ENCODE data around the gene GNAO1. TPM values are rescaled to one million over a fixed set of nuclear protein-coding genes. Genes with fewer than 3 reads are reported as not detected.
A peak's percentile ranks its signal among the peaks of the same experiment; 100 is the strongest.

Gene GNAO1
- total RNA-seq, 1 donor: not detected

DNA sequence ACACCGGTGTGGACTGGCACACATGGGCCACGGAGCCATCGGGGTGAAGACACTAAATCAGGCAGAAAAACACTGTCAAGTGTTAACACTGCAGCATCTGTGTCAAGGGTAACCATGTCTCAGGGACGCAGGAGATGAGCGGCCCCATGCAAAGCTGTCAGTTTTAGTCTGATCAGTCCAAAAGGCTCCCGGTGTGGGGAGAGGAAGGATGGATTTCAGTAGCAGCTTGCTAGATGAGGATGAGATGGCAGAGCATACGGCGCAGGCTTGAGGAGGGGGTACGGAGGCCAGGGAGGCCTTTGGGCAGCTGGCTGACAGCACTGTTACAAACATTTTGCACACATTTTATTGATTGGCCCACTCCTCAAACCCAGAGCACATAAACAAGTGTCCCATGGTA, 98.1 kb downstream of the GNAO1 start:
- TF ChIP-seq, protein P1, sequence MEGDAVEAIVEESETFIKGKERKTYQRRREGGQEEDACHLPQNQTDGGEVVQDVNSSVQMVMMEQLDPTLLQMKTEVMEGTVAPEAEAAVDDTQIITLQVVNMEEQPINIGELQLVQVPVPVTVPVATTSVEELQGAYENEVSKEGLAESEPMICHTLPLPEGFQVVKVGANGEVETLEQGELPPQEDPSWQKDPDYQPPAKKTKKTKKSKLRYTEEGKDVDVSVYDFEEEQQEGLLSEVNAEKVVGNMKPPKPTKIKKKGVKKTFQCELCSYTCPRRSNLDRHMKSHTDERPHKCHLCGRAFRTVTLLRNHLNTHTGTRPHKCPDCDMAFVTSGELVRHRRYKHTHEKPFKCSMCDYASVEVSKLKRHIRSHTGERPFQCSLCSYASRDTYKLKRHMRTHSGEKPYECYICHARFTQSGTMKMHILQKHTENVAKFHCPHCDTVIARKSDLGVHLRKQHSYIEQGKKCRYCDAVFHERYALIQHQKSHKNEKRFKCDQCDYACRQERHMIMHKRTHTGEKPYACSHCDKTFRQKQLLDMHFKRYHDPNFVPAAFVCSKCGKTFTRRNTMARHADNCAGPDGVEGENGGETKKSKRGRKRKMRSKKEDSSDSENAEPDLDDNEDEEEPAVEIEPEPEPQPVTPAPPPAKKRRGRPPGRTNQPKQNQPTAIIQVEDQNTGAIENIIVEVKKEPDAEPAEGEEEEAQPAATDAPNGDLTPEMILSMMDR (IDR thresholded peaks at IDR 0.05; ENCODE audit: extremely low read depth, low read depth, low read length): no peak
- Histone ChIP-seq H3K36me3 (ENCODE audit: insufficient read depth, low read length) (no peaks in the 10 kb centered on the region), H3K4me3 (ENCODE audit: insufficient read depth, low read length) (no peak overlapping the region), H3K9me3 (ENCODE audit: low read depth, low read length) (no peaks in the 10 kb centered on the region), H2AFZ (ENCODE audit: low read length) (no peak overlapping the region), H3K27ac (ENCODE audit: low read depth, low read length) (no peak overlapping the region), H4K20me1 (ENCODE audit: insufficient read depth, low read length) (no peaks in the 10 kb centered on the region), H3K4me1 (ENCODE audit: insufficient read depth, low read length) (peaks cover 2% of the 10 kb centered on the region), H3K79me2 (ENCODE audit: insufficient read depth, low read length) (no peaks in the 10 kb centered on the region), H3K27me3 (ENCODE audit: insufficient read depth, low read length) (peaks cover 4% of the 10 kb centered on the region), H3K4me2 (ENCODE audit: insufficient read depth, low read length) (no peak overlapping the region)
- DNase-seq (ENCODE audit: insufficient read length, low spot score, missing footprints): no peak

DNA sequence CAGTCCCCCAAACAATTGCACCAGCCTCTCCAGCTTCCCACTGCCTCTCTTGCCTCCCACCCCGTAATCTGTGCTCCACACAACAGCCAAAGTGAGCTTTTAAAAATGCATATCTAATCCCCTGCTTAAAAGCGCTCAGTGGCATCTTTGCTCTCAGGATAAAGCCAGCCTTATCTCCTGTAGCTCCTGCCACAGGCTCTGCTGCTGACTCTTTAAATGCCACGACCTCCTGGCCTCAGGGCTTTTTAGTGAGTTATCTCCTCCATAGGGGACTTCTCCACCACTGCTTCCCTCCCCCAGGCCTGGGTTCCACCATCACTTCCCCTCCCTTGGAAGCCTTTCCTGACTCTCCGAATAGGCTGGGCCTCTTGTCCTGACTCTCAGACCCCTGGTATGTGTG, 98.6 kb downstream of the GNAO1 start:
- H3K9me3 ChIP-seq (ENCODE audit: low read depth, low read length): no peaks in the 10 kb centered on the region
- H3K27ac ChIP-seq (ENCODE audit: low read depth, low read length): no peak overlapping the region
- H3K4me2 ChIP-seq (ENCODE audit: insufficient read depth, low read length): no peak overlapping the region
- no peak for DNase-seq (ENCODE audit: insufficient read length, low spot score, missing footprints)
- peaks cover 5% of the 10 kb centered on the region for H3K4me1 ChIP-seq (ENCODE audit: insufficient read depth, low read length)
- H3K27me3 ChIP-seq (ENCODE audit: insufficient read depth, low read length): peaks cover 4% of the 10 kb centered on the region
- no peaks in the 10 kb centered on the region for H4K20me1 ChIP-seq (ENCODE audit: insufficient read depth, low read length)
- H3K79me2 ChIP-seq (ENCODE audit: insufficient read depth, low read length): no peaks in the 10 kb centered on the region
- no peaks in the 10 kb centered on the region for H3K36me3 ChIP-seq (ENCODE audit: insufficient read depth, low read length)
- H3K4me3 ChIP-seq (ENCODE audit: insufficient read depth, low read length): no peak overlapping the region
- TF ChIP-seq, protein P1 (IDR thresholded peaks at IDR 0.05; ENCODE audit: extremely low read depth, low read depth, low read length): no peak
- no peak overlapping the region for H2AFZ ChIP-seq (ENCODE audit: low read length)

DNA sequence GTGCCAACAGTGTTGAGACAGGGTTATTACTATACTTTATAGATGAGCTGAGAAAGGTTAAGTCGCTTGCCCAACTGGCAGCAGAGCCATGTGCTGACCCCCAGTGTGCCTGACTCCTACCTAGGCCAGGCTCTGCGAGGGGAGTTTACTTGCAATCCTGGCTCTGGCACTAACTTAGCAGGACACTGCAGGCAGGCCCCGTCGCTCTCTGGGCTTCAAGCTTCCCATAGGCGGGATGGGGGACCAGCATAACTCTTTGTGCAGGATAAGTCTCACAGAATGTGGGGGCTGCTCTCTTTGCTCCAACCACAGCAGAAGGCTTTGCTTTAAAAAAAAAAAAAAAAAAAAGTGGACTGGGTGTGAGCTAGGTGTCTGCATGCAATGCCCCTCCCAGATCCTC, 102.7 kb downstream of the GNAO1 start:
- Histone ChIP-seq H3K9me3 (ENCODE audit: low read depth, low read length) (no peaks in the 10 kb centered on the region), H3K4me3 (ENCODE audit: insufficient read depth, low read length) (no peak overlapping the region), H3K27me3 (ENCODE audit: insufficient read depth, low read length) (peaks cover 4% of the 10 kb centered on the region), H2AFZ (ENCODE audit: low read length) (no peak overlapping the region), H3K36me3 (ENCODE audit: insufficient read depth, low read length) (no peaks in the 10 kb centered on the region), H3K79me2 (ENCODE audit: insufficient read depth, low read length) (no peaks in the 10 kb centered on the region), H3K4me1 (ENCODE audit: insufficient read depth, low read length) (peaks cover 11% of the 10 kb centered on the region), H3K27ac (ENCODE audit: low read depth, low read length) (no peak overlapping the region), H4K20me1 (ENCODE audit: insufficient read depth, low read length) (no peaks in the 10 kb centered on the region), H3K4me2 (ENCODE audit: insufficient read depth, low read length) (no peak overlapping the region)
- DNase-seq (ENCODE audit: insufficient read length, low spot score, missing footprints): no peak
- TF ChIP-seq, protein P1 (IDR thresholded peaks at IDR 0.05; ENCODE audit: extremely low read depth, low read depth, low read length): no peak

DNA sequence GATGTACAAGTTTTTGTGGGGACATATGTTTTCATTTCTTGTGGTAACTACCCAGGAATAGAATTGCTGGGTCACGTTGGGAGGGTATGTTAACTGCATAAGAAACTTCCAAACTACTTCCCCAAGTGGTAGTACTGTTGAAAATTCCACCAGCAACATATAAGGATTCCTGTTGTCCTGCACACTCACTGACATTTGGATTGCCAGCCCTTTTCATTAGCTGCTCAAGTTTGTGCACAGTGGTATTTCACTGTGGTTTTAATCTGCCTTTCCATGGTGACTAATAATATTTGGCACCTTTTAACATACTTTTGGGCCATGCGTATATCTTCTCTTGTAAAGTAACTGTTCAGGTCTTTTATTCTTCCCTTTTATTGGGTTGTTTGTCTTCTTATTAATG, 103.3 kb downstream of the GNAO1 start:
- Histone ChIP-seq H3K27me3 (ENCODE audit: insufficient read depth, low read length) (peaks cover 4% of the 10 kb centered on the region), H3K27ac (ENCODE audit: low read depth, low read length) (peak overlapping the region; percentile 57), H2AFZ (ENCODE audit: low read length) (no peak overlapping the region), H3K9me3 (ENCODE audit: low read depth, low read length) (no peaks in the 10 kb centered on the region), H3K36me3 (ENCODE audit: insufficient read depth, low read length) (no peaks in the 10 kb centered on the region), H4K20me1 (ENCODE audit: insufficient read depth, low read length) (no peaks in the 10 kb centered on the region), H3K4me3 (ENCODE audit: insufficient read depth, low read length) (no peak overlapping the region), H3K79me2 (ENCODE audit: insufficient read depth, low read length) (no peaks in the 10 kb centered on the region), H3K4me2 (ENCODE audit: insufficient read depth, low read length) (no peak overlapping the region), H3K4me1 (ENCODE audit: insufficient read depth, low read length) (peaks cover 11% of the 10 kb centered on the region)
- DNase-seq (ENCODE audit: insufficient read length, low spot score, missing footprints): peak; percentile 91
- TF ChIP-seq, protein P1 (IDR thresholded peaks at IDR 0.05; ENCODE audit: extremely low read depth, low read depth, low read length): no peak

Data from osteoblast (primary cell).